GM23338 (cell line): ENCODE results near the gene HPGD. TPM values are rescaled to one million over a fixed set of nuclear protein-coding genes. Genes with fewer than 3 reads are reported as not detected.

Source experiments
- ATAC-seq: fragments of 200-7000 bp; cut with Tn5 transposase; 3 replicates; pipeline ENCODE4 v1.9.1; 2020
- DNase-seq: peaks from one replicate; pipeline ENCODE4 v3.0.0-alpha.2; 2015; ENCODE audit warnings: low spot score
- H2AFZ ChIP-seq: fragments of 200-600 bp; sonication (generic); 2 replicates; pipeline ENCODE4 v1.8.0; 2016; ENCODE audit warnings: antibody characterized with exemption, mild to moderate bottlenecking, moderate library complexity
- H3F3A ChIP-seq: fragments of 200-600 bp; sonication (generic); replicated peaks from 2 replicates; pipeline ENCODE4 v1.8.0; 2017; ENCODE audit warnings: antibody characterized with exemption, mixed run types, low read depth
- H3K27ac ChIP-seq: fragments of 200-600 bp; sonication (generic); 2 replicates; pipeline ENCODE4 v1.6.1; 2016; ENCODE audit warnings: low read depth
- H3K27me3 ChIP-seq: fragments of 200-600 bp; sonication (generic); 2 replicates; pipeline ENCODE4 v1.8.0; 2016; ENCODE audit warnings: mild to moderate bottlenecking, mixed run types, moderate library complexity; ENCODE audit not compliant: insufficient read depth
- H3K36me3 ChIP-seq: fragments of 200-600 bp; sonication (generic); 2 replicates; pipeline ENCODE4 v1.8.0; 2016; ENCODE audit warnings: mild to moderate bottlenecking; ENCODE audit not compliant: insufficient read depth
- H3K4me1 ChIP-seq: fragments of 200-600 bp; sonication (generic); 2 replicates; pipeline ENCODE4 v1.8.0; 2016; ENCODE audit warnings: mild to moderate bottlenecking, moderate library complexity; ENCODE audit not compliant: insufficient read depth
- H3K4me2 ChIP-seq: fragments of 200-600 bp; sonication (generic); 2 replicates; pipeline ENCODE4 v1.7.1; 2017; ENCODE audit warnings: mixed run types
- H3K4me3 ChIP-seq: fragments of 200-600 bp; sonication (generic); 2 replicates; pipeline ENCODE4 v1.6.1; 2016; ENCODE audit warnings: mixed run types
- H3K79me2 ChIP-seq: fragments of 200-600 bp; sonication (generic); replicated peaks from 2 replicates; pipeline ENCODE4 v1.8.0; 2017; ENCODE audit warnings: mild to moderate bottlenecking; ENCODE audit not compliant: insufficient read depth
- H3K9me2 ChIP-seq: fragments of 200-600 bp; sonication (generic); 2 replicates; pipeline ENCODE4 v1.8.0; 2017; ENCODE audit not compliant: insufficient read depth
- H4K20me1 ChIP-seq: fragments of 200-600 bp; sonication (generic); replicated peaks from 2 replicates; pipeline ENCODE4 v1.8.0; 2017; ENCODE audit warnings: mild to moderate bottlenecking; ENCODE audit not compliant: insufficient read depth
- H3K27ac Mint-ChIP-seq: 2 replicates; pipeline ENCODE4 v1.8.0; 2020; ENCODE audit warnings: inconsistent platforms, mild to moderate bottlenecking, moderate library complexity, mixed read lengths
- H3K27me3 Mint-ChIP-seq: 3 replicates; pipeline ENCODE4 v1.8.0; 2022; ENCODE audit warnings: low read depth, mild to moderate bottlenecking, moderate library complexity, mixed read lengths, inconsistent platforms; ENCODE audit not compliant: insufficient read depth, poor library complexity
- H3K36me3 Mint-ChIP-seq: 3 replicates; pipeline ENCODE4 v1.8.0; 2021; ENCODE audit warnings: low read depth, mild to moderate bottlenecking, inconsistent platforms, moderate library complexity, mixed read lengths
- H3K4me1 Mint-ChIP-seq: 3 replicates; pipeline ENCODE4 v1.8.0; 2020; ENCODE audit warnings: mild to moderate bottlenecking, inconsistent platforms, mixed read lengths
- H3K4me3 Mint-ChIP-seq: 3 replicates; pipeline ENCODE4 v1.8.0; 2021; ENCODE audit warnings: moderate library complexity, mild to moderate bottlenecking, inconsistent platforms, mixed read lengths
- H3K9me3 Mint-ChIP-seq: 3 replicates; pipeline ENCODE4 v1.8.0; 2020; ENCODE audit warnings: moderate library complexity, mild to moderate bottlenecking, inconsistent platforms, mixed read lengths
- CREB1 ChIP-seq: fragments of 250-450 bp; sonication (Bioruptor Pico); IDR thresholded peaks from 2 replicates; pipeline ENCODE4 v1.5.0; 2020; ENCODE audit warnings: low read depth, mild to moderate bottlenecking, moderate library complexity
- EZH2 ChIP-seq: fragments of 200-600 bp; sonication (generic); IDR thresholded peaks from one replicate; pipeline ENCODE4 v1.8.0; 2017; ENCODE audit warnings: antibody characterized with exemption, mild to moderate bottlenecking, low read depth; ENCODE audit not compliant: unreplicated experiment
- JUNB ChIP-seq: IDR thresholded peaks from one replicate; pipeline ENCODE4 v1.6.1; 2016; ENCODE audit warnings: antibody characterized with exemption; ENCODE audit not compliant: unreplicated experiment
- NANOG ChIP-seq: IDR thresholded peaks from 2 replicates; pipeline ENCODE4 v1.6.1; 2016; ENCODE audit warnings: antibody characterized with exemption, borderline replicate concordance
- POLR2AphosphoS5 ChIP-seq: IDR thresholded peaks from 2 replicates; pipeline ENCODE4 v1.6.1; 2016; ENCODE audit warnings: antibody characterized with exemption, low read depth
- STAT1 ChIP-seq: IDR thresholded peaks from one replicate; pipeline ENCODE4 v1.6.1; 2016; ENCODE audit warnings: antibody characterized with exemption; ENCODE audit not compliant: unreplicated experiment
- ZNF331 ChIP-seq: fragments of 250-450 bp; sonication (Bioruptor Pico); IDR thresholded peaks from 2 replicates; pipeline ENCODE4 v1.5.0; 2020; ENCODE audit warnings: low read depth, mild to moderate bottlenecking, moderate library complexity
- polyA plus RNA-seq: library from polyadenylated mRNA; unstranded; fragments of >200 nt; fragmentation: Nextera tagmentation; extraction: Ambion mirVana; gene quantifications from 2 replicates; pipeline ENCODE4 v1.2.1, GENCODE V29; 2016
- total RNA-seq: library from RNA; depleted of rRNA; stranded (reverse); fragments of >200 nt; shearing (Covaris generic); gene quantifications from 2 replicates; pipeline ENCODE4 v1.2.3, GENCODE V29; 2014
- TF ChIP-seq, protein P1 (sequence below): fragments of 250-450 bp; sonication (Bioruptor Pico); IDR thresholded peaks from 2 replicates; pipeline ENCODE4 v1.5.0; 2020; ENCODE audit warnings: mild to moderate bottlenecking, moderate library complexity
- TF ChIP-seq, protein P2 (sequence below), 2 experiments: fragments of 200-600 bp in 1 of 2; sonication (generic) in 1 of 2; conservative IDR thresholded peaks; 2 replicates each; pipeline versions ENCODE4 v1.5.1 to v1.6.1; 2016 to 2017; ENCODE audit warnings: antibody characterized with exemption in 2 of 2, low read depth in 2 of 2, mild to moderate bottlenecking in 2 of 2, moderate library complexity in 1 of 2
- TF ChIP-seq, protein P3 (sequence below): IDR thresholded peaks from 2 replicates; pipeline ENCODE4 v1.6.1; 2016; ENCODE audit warnings: antibody characterized with exemption

HPGD gene
- total and polyA plus RNA-seq, 2 experiments from 2014 or later = 5.6 to 9.1 TPM

DNA sequence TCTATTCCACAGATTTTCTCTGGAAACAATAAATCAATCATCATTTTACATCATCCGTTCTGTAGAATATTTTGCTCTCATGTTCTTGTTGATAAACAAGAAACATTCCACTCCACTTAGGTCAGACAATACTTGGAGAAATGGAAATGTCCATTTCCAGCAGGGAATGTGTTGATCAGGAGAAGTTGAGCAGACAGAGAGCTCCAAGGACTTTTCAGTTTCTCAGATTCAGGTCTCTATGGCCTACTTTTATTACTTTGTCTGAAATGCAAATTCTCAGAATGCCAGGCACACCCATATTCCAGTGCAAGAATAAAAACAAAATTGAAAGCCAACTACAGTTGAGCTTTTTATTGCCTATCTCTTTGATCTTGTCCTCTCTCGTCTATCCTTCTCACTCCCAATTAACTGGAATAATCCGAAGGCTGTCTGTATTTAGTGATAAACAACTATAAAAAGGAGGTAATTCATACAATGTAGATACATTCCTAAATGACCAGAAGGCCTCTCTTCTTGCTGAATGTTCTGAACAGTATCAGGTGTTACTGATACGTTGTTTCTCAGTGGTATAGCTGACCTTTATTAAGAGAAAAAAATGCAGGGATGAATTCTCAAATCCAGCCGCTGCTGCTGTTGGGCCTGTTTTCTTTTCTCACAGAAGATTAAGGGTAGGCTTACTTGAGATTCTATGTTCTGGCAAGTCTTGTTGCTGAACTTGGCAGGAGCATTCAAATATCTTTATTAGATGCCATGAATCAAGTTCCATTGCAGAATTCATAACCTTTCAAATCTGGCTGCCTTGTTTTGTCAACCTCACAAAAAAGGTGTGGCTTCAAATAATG, 72.1 kb downstream of the HPGD start (continued):
- TF ChIP-seq, protein P1, sequence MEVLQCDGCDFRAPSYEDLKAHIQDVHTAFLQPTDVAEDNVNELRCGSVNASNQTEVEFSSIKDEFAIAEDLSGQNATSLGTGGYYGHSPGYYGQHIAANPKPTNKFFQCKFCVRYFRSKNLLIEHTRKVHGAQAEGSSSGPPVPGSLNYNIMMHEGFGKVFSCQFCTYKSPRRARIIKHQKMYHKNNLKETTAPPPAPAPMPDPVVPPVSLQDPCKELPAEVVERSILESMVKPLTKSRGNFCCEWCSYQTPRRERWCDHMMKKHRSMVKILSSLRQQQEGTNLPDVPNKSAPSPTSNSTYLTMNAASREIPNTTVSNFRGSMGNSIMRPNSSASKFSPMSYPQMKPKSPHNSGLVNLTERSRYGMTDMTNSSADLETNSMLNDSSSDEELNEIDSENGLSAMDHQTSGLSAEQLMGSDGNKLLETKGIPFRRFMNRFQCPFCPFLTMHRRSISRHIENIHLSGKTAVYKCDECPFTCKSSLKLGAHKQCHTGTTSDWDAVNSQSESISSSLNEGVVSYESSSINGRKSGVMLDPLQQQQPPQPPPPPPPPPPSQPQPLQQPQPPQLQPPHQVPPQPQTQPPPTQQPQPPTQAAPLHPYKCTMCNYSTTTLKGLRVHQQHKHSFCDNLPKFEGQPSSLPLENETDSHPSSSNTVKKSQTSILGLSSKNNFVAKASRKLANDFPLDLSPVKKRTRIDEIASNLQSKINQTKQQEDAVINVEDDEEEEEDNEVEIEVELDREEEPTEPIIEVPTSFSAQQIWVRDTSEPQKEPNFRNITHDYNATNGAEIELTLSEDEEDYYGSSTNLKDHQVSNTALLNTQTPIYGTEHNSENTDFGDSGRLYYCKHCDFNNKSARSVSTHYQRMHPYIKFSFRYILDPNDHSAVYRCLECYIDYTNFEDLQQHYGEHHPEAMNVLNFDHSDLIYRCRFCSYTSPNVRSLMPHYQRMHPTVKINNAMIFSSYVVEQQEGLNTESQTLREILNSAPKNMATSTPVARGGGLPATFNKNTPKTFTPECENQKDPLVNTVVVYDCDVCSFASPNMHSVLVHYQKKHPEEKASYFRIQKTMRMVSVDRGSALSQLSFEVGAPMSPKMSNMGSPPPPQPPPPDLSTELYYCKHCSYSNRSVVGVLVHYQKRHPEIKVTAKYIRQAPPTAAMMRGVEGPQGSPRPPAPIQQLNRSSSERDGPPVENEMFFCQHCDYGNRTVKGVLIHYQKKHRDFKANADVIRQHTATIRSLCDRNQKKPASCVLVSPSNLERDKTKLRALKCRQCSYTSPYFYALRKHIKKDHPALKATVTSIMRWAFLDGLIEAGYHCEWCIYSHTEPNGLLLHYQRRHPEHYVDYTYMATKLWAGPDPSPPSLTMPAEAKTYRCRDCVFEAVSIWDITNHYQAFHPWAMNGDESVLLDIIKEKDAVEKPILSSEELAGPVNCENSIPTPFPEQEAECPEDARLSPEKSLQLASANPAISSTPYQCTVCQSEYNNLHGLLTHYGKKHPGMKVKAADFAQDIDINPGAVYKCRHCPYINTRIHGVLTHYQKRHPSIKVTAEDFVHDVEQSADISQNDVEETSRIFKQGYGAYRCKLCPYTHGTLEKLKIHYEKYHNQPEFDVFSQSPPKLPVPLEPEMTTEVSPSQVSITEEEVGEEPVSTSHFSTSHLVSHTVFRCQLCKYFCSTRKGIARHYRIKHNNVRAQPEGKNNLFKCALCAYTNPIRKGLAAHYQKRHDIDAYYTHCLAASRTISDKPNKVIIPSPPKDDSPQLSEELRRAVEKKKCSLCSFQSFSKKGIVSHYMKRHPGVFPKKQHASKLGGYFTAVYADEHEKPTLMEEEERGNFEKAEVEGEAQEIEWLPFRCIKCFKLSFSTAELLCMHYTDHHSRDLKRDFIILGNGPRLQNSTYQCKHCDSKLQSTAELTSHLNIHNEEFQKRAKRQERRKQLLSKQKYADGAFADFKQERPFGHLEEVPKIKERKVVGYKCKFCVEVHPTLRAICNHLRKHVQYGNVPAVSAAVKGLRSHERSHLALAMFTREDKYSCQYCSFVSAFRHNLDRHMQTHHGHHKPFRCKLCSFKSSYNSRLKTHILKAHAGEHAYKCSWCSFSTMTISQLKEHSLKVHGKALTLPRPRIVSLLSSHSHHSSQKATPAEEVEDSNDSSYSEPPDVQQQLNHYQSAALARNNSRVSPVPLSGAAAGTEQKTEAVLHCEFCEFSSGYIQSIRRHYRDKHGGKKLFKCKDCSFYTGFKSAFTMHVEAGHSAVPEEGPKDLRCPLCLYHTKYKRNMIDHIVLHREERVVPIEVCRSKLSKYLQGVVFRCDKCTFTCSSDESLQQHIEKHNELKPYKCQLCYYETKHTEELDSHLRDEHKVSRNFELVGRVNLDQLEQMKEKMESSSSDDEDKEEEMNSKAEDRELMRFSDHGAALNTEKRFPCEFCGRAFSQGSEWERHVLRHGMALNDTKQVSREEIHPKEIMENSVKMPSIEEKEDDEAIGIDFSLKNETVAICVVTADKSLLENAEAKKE (CRISPR knock-in tag) = no peak

DNA sequence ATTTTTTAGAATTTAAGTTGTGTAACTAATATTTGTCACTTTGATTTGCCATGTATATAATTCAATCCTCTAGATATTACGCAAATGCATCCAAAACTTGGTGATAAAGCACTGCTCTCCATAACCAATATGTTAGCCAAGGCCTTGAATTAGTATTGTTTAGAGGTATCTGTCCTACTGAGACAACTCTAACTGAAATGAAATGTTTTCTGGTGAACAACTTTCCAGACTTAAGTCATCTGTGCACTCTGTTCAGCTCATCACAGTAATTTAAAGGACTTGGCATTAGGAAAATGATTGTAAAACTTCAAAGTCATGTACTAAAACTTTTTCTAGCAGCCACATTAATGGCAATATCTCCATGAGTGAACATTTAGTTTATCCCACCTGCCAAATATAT, 73.1 kb downstream of the HPGD start:
- no peak overlapping the region for H3K4me2 ChIP-seq
- peaks cover 34% of the 10 kb centered on the region for H3K4me1 ChIP-seq
- H3K4me3 Mint-ChIP-seq = no peak overlapping the region
- no peak overlapping the region for H3K27ac Mint-ChIP-seq
- H3K27me3 Mint-ChIP-seq = no peaks in the 10 kb centered on the region
- no peaks in the 10 kb centered on the region for H4K20me1 ChIP-seq
- no peak overlapping the region for H2AFZ ChIP-seq
- no peak overlapping the region for H3K4me3 ChIP-seq
- no peaks in the 10 kb centered on the region; the same call in 2 of the 3 replicates for H3K36me3 Mint-ChIP-seq
- no peaks in the 10 kb centered on the region for H3K9me3 Mint-ChIP-seq
- no peaks in the 10 kb centered on the region for H3F3A ChIP-seq
- TF ChIP-seq CREB1 (CRISPR knock-in tag) (no peak), JUNB (no peak), POLR2AphosphoS5 (no peak), NANOG (no peak), ZNF331 (CRISPR knock-in tag) (no peak), EZH2 (no peak), STAT1 (no peak)
- TF ChIP-seq, protein P2, sequence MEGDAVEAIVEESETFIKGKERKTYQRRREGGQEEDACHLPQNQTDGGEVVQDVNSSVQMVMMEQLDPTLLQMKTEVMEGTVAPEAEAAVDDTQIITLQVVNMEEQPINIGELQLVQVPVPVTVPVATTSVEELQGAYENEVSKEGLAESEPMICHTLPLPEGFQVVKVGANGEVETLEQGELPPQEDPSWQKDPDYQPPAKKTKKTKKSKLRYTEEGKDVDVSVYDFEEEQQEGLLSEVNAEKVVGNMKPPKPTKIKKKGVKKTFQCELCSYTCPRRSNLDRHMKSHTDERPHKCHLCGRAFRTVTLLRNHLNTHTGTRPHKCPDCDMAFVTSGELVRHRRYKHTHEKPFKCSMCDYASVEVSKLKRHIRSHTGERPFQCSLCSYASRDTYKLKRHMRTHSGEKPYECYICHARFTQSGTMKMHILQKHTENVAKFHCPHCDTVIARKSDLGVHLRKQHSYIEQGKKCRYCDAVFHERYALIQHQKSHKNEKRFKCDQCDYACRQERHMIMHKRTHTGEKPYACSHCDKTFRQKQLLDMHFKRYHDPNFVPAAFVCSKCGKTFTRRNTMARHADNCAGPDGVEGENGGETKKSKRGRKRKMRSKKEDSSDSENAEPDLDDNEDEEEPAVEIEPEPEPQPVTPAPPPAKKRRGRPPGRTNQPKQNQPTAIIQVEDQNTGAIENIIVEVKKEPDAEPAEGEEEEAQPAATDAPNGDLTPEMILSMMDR (conservative IDR thresholded peaks at IDR 0.05; ENCODE audit: low read depth in 2 of 2) = no peak
- TF ChIP-seq, protein P3, sequence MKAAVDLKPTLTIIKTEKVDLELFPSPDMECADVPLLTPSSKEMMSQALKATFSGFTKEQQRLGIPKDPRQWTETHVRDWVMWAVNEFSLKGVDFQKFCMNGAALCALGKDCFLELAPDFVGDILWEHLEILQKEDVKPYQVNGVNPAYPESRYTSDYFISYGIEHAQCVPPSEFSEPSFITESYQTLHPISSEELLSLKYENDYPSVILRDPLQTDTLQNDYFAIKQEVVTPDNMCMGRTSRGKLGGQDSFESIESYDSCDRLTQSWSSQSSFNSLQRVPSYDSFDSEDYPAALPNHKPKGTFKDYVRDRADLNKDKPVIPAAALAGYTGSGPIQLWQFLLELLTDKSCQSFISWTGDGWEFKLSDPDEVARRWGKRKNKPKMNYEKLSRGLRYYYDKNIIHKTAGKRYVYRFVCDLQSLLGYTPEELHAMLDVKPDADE = no peak
- H3K27ac ChIP-seq = no peak overlapping the region
- peaks cover 10% of the 10 kb centered on the region for H3K9me2 ChIP-seq
- peaks cover 27% of the 10 kb centered on the region for H3K4me1 Mint-ChIP-seq
- DNase-seq (no peak), ATAC-seq (no peak)
- H3K36me3 ChIP-seq = no peaks in the 10 kb centered on the region
- H3K27me3 ChIP-seq = no peaks in the 10 kb centered on the region
- no peaks in the 10 kb centered on the region for H3K79me2 ChIP-seq
